CD4-positive, alpha-beta T cell treated with Interleukin-17A for 1 hour (primary cell): Measurements from ENCODE around the gene DEFB113.
"Not testable (repeated sequence)": the region's sequence is repeated elsewhere in the genome, so short reads cannot be mapped to it uniquely, and the experiment has no call there.

Experiments used
- DNase-seq: peaks from one replicate; pipeline ENCODE4 v3.0.0-alpha.2; 2020

Gene DEFB113

GRCh38 chr6:49969605-49970004 is at the start of gene DEFB113:
Gene DEFB113 (minus strand): TSS chr6:49969625. CDS start chr6:49969625, 0 bp downstream.
- DNase-seq: no peak

- no peak for DNase-seq
These were observed 38.4 kb upstream of the DEFB113 start for GRCh38 chr6:50007819-50008218.

GRCh38 chr6:50003139-50003538 is 33.7 kb upstream of the DEFB113 start:
- no peak for DNase-seq

- DNase-seq: no peak
These were observed 25.9 kb upstream of the DEFB113 start for GRCh38 chr6:49995278-49995677.

GRCh38 chr6:49988900-49989299 is 19.5 kb upstream of the DEFB113 start:
- no peak for DNase-seq

- DNase-seq: no peak
These were observed 18.3 kb upstream of the DEFB113 start for GRCh38 chr6:49987749-49988148.

- DNase-seq: no peak
These were observed 17.1 kb upstream of the DEFB113 start for GRCh38 chr6:49986551-49986950.

GRCh38 chr6:49982046-49982445 is 12.6 kb upstream of the DEFB113 start:
- no peak for DNase-seq

GRCh38 chr6:49980898-49981297 is 11.5 kb upstream of the DEFB113 start:
- DNase-seq: no peak

GRCh38 chr6:49979584-49979983 is 10.2 kb upstream of the DEFB113 start:
- DNase-seq: no peak

GRCh38 chr6:49978332-49979226 is 9.2 kb upstream of the DEFB113 start:
- no peak for DNase-seq

- DNase-seq: no peak
These were observed 2.6 kb downstream of the DEFB113 start for GRCh38 chr6:49966823-49967222.

GRCh38 chr6:49966334-49966733 is 3.1 kb downstream of the DEFB113 start:
- DNase-seq: no peak

GRCh38 chr6:49964064-49964463 is 5.4 kb downstream of the DEFB113 start, which contains the start of gene DEFB114:
Gene DEFB114 (minus strand): TSS chr6:49964164. CDS start chr6:49964105, 59 bp downstream.
- DNase-seq: no peak

- no peak for DNase-seq
These were observed 11.2 kb downstream of the DEFB113 start for GRCh38 chr6:49958180-49958579.

- DNase-seq: no peak
These were observed 13.6 kb downstream of the DEFB113 start for GRCh38 chr6:49955847-49956246.

GRCh38 chr6:49951926-49952325 is 17.5 kb downstream of the DEFB113 start:
- DNase-seq: no peak

- DNase-seq: no peak
These were observed 19.0 kb downstream of the DEFB113 start for GRCh38 chr6:49950415-49950751.

- no peak for DNase-seq
These were observed 20.4 kb downstream of the DEFB113 start for GRCh38 chr6:49949062-49949461.

- DNase-seq: no peak
These were observed 22.6 kb downstream of the DEFB113 start for GRCh38 chr6:49946835-49947234.

GRCh38 chr6:49944068-49944467 is 25.4 kb downstream of the DEFB113 start:
- not testable (repeated sequence) for DNase-seq

- DNase-seq: no peak
These were observed 29.4 kb downstream of the DEFB113 start for GRCh38 chr6:49939993-49940498.

GRCh38 chr6:49937811-49938210 is 31.6 kb downstream of the DEFB113 start:
- DNase-seq: no peak

- no peak for DNase-seq
These were observed 32.4 kb downstream of the DEFB113 start for GRCh38 chr6:49937017-49937416.

- no peak for DNase-seq
These were observed 34.0 kb downstream of the DEFB113 start for GRCh38 chr6:49935387-49935786.
